OCI-LY7 (cell line): ENCODE data around the gene PRKN.

Experiments
- EZH2phosphoT487 ChIP-seq: fragments of 200-600 bp; sonication (generic); IDR thresholded peaks from 2 replicates; pipeline ENCODE4 v1.6.1; 2018; ENCODE audit warnings: low read depth, borderline replicate concordance, mild to moderate bottlenecking, mixed run types, antibody characterized with exemption, low read length, moderate library complexity, mixed read lengths
- TF ChIP-seq, protein P1 (sequence below): fragments of 200-600 bp; sonication (generic); conservative IDR thresholded peaks from 2 replicates; pipeline ENCODE4 v1.5.1; 2014; ENCODE audit warnings: mild to moderate bottlenecking, antibody characterized with exemption, low read length, moderate library complexity, mixed read lengths

DNA sequence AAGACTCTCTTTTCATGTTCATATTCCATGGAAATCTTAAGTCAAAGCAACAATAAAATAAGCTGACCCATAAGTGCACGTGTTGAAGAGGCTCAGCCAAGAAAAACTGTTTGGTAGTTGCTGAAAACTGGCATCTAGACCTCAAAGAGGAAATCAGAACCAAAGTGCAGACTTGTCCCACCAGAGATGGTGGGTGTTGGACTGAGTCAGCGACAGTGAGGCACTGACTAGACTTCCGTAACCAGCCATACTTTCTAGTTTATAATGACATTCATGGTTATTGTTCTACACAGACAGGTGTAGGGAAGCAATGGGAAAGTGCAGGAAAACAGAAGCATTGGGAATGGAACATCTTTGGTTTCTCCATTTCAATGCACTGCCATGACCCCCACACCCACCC is 1278.0 kb downstream of the PRKN start:
- TF ChIP-seq, protein P1, sequence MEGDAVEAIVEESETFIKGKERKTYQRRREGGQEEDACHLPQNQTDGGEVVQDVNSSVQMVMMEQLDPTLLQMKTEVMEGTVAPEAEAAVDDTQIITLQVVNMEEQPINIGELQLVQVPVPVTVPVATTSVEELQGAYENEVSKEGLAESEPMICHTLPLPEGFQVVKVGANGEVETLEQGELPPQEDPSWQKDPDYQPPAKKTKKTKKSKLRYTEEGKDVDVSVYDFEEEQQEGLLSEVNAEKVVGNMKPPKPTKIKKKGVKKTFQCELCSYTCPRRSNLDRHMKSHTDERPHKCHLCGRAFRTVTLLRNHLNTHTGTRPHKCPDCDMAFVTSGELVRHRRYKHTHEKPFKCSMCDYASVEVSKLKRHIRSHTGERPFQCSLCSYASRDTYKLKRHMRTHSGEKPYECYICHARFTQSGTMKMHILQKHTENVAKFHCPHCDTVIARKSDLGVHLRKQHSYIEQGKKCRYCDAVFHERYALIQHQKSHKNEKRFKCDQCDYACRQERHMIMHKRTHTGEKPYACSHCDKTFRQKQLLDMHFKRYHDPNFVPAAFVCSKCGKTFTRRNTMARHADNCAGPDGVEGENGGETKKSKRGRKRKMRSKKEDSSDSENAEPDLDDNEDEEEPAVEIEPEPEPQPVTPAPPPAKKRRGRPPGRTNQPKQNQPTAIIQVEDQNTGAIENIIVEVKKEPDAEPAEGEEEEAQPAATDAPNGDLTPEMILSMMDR = no peak
- no peak for TF ChIP-seq EZH2phosphoT487
